GM21717 (cell line): ENCODE data around the gene PPP2R2C.

ENCODE experiments used
- ATAC-seq: cut with Tn5 transposase; IDR thresholded peaks from one replicate; pipeline ENCODE4 v1.9.1; 2021; ENCODE audit warnings: mild to moderate bottlenecking, moderate library complexity; ENCODE audit not compliant: unreplicated experiment

PPP2R2C gene

DNA sequence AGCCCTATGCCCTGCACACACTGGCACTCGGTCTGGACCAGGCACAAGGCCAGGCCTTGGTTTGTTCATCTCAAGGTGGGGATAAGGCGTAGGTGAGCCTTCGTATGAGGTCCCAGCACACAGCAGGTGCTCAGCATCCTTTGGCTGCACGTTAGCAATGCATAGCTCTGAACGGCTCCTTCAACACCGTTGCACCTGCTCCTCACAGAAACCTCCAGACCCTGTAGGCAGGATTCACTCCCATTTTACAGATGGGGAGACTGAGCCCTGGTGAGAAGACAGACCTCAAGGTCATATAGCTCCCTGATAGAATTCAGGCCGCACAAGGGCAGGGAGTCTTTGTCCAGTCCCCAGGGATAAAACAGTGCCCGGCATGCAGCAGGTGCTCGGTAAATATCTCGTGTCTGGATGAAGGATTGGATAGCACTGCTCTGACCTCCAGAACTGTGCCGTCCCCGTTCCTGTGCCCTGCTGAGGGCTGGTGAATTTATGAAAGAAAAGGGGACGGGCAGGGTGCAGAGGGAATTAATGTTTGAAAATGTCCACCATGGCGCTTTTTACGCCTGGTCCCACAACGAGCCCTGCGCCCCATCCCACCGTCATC, 2.4 kb downstream of the PPP2R2C start:
- no peak for ATAC-seq

DNA sequence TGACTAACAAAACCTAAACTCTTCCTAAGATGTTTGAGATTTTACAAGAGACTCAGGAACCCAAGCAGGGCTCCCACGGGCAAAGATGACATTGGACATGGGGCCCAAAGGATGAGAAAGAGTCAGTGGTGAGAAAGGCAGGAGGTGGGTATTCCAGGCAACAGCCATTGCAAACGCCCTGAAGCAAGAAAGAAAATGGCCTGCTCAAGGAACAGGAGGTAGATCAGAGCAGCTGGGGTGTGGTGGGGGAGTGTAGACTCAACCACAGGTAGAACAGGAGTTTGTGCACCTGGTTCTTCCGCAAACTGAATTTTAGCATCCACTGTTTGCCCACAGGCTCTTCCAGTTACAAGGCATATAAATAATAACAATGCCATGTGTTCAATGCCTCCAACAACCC, 3.3 kb downstream of the PPP2R2C start:
- no peak for ATAC-seq

DNA sequence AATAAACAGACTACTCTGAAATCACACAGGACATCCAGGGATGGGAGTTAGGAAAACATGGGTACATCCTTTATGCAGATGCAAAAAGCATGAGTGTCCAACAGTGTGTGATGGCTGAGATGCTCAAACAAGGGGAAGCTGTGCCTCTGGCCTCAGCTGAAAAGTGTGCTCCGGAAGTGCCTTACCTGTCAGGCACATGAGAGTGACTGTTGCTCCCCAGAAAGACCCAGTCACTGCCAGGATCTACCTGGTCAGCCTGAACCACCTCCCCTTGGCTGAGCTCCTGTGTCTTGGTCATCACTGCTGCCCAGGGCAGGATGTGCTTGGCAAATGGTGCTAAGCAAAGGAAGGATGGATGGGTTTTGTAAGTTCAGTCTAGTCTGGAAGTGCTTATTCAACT, 4.0 kb downstream of the PPP2R2C start:
- ATAC-seq = no peak

DNA sequence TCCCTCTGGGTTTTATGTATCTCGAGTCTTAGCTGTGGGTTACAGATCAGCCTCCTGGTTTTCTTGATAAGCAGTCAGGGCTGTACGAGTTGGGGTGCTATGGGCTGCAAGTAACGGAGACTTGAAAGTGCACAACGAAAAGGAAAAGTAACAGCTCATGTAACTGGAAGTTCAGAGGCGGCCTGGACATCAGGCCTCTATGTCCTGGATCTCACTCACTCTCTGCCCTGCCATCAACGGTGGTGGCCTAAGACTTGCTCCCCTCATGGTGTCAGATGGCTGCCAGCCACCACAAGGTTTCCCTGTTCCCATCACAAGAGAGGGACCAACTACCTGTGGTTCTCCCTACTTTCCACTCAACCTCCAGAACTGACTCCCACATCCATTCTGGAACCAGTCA, 4.8 kb downstream of the PPP2R2C start:
- no peak for ATAC-seq

DNA sequence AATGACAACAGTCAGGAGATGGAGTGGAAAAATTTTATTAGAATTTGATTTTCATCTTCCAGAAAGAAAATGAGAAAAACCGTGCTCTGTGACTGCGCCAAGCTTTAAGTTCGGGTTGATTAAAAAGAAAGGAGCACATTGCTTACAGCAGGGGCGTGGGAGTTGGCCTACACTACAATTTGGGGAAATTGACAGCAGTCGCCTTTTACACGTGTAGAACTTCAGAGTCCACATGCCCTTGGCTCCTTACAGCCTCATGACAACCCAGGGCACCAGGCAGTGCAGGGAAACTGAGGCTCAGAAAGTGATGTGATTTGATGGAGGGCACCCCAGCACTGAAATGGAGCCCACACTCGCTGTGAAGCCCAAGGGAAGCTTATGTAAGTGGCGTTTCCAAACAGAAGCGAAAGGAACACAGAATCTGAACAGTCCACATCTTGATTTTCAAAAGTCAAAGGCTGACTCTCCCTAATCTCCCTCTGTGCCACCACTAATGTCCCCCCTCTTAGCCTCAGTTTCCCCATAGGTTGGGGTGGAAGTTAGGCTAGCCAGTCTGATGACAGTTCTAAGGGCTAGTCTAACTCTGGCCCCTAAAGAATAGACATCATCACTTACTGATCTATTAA, 5.5 kb downstream of the PPP2R2C start:
- ATAC-seq = no peak

DNA sequence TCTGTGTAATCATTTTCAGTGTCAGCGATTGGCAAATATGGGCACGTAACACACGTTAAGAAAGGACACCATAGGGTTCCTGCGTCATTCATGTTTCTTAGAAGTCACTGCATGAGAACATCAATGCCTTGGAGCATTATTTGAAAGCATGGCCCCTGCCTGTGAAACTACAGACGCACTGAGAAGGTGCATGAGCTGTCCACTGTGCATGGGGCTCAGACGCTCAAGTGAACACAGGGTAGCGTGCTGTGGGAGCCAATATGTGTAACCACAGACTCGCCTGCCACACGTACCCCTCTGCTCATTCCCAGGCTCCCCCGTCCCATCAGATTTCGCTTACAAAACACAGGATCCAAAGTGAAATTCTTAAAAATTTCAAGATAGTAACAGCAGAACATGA, 6.5 kb downstream of the PPP2R2C start:
- no peak for ATAC-seq

DNA sequence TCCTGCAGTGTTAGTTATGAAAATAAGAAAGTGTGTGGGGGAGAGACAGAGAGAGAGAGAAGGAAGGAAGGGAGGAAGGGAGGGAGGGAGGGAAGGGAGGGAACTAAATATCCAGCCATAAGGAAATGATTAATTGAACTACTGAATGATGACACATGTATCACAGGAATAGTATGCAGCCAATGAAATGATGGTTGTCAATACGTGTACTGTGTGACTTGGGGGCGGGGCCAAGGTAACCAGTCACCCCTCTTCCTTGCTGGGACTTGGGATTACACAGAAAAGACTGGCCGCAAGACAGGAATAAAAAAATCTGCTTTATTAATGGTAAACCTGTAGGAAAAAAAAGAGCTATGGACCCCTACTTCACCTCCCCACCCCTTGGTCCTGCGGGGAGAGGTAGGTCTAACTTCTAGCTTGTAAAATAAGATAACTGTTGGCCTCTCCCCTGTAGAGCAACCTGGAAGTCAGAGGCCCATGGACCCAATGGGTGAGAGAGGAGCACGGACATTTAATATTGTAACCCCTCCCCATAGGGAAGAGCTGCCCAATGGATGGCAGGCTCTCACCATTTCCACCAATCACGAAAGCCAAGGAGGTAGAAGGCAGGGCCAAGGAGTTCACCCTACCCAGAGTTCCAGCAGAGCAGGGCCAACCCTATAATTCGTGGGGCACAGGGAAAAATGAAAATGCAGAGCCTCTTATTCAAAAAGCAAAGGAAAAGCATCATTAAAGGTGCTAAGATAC, 7.4 kb downstream of the PPP2R2C start:
- ATAC-seq = no peak

DNA sequence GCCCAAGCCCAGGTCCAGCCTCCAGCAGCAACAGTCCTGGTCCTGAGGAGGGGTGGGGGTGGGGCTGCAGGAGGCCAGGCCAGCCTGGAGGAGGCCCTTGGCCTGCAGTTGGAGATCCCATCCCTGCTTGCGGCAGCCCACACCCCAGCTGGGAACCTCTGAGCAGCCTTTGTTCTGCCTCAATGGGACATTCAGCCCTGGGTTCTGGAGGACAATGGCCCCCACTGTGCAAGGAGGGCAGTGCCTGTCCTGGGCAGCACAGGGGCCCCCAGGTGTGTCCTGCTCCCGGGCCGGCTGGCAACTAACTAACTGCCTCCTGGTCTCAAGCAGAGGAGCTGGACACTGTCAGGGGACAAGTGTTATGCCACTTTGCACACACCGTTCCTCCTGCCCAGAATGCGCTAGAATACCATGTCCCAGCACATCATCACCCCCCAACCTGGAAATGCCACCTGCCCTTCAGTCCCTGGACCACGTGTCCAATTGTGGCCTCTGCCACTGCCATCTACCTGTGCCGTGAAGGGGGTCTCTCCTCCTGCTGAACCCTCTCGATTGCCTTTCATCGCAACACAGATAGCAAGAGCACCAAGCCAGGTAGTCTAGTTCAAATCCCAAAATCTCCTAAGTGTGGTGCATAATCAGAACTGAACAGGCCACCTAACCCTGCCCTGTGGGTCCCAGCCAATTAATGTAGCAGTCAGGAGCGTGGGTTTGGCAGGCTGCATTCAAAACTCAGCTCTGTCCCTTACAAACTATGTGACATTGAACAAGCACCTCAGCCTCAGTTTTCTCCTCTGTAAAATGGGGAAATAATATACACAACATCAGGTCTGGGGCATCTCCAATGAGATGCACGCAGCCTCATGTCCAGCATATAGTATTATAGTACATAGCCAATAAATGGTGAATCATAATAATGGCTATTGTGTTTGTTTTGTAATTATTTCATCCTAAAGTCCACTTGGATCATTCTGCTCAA, 8.8 kb downstream of the PPP2R2C start:
- no peak for ATAC-seq

DNA sequence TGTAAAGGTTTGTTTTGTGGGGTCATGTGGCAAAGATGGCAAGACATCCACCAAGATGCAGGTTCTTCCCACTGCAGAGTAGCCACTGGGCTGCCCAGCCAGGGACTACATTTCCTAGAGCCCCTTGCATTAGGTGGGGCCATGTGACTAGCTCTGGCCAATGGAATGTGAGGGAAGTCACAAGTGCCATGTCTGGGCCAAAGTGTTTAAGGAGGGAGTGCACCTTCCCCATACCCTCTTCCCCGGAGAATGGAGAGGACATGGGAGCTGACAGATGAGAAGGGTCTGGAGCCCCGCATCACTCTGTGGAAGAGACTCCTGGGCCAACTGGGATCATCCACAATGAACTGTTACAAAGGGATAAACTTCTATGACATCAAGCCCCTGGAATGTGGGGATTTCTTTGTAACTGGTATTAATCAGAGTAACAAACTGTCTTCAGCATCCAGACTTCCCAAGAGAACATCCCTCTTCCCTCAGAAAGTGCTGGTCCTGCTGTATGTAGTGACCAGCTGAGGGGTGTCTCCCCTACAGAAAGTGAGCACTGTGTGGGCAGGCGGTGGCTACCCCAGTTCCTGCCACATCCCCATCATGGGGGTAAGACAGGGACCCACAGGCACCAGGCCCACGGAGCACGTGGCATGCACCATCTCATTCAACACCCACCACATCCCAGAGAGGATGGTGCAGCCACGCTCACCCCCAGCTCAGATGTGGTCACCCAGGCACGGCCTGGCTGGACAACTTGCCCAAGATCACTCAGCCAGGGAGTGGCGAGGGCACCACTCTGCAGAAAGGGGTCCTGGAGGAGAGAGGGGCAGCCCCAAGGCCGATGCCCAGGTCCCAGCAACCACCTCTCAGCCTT, 10.9 kb downstream of the PPP2R2C start:
- ATAC-seq = no peak

DNA sequence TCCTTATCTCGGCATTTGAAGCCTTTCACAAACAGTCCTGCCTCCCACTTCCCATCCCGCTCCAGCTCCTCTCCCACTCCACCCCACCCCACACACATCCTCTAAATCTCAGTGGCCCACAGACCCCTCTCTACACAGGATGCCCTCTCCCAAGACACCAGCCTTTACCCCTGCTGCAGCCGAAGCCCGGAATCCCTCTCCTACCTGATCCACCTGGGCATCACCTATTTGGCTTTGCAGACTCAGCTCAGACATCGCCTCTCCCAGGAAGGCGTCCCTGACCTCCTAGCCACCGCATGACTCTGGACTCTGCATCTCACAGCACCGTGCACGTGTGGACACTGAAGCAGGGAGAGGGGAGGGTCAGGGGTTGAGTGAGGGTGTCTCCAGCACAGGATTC, 11.5 kb downstream of the PPP2R2C start:
- ATAC-seq = no peak

DNA sequence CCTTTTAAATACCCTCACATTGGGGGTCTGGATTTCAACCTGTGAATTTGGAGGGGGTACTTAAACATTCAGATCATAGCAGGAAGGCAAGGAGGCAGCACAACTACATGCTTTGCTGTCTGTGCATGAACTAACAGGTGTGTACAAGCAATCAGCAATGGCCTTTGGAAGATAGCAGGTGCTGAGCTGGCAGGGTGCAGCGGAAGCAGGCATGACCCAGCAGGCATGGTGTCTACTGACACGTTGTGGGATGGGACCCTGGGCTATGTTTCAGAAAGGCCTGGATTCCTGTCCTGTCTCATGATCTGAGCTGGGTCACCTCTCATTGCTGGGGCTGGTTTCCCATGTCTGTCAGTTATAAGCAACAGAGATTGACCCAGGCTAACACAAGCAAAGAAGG, 13.9 kb downstream of the PPP2R2C start:
- no peak for ATAC-seq

DNA sequence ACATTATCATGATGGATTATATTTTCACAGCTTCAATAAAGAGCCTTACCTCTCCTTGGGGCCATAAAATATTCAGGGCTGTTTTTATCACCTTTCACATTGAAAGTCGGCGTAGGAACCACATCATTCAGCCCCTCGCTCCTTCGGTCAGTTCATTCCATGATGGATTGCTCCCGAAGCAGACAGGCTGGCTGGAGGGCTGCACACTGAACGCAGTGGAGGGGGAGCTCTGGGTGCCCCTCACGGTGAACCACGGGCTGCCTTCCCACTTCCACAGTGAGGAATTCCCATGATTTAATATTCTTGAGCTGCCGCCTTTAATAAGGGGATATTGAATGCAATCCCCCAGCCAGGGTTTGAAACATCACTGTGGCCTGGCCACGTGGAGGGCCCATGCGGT, 16.0 kb downstream of the PPP2R2C start:
- ATAC-seq = no peak

DNA sequence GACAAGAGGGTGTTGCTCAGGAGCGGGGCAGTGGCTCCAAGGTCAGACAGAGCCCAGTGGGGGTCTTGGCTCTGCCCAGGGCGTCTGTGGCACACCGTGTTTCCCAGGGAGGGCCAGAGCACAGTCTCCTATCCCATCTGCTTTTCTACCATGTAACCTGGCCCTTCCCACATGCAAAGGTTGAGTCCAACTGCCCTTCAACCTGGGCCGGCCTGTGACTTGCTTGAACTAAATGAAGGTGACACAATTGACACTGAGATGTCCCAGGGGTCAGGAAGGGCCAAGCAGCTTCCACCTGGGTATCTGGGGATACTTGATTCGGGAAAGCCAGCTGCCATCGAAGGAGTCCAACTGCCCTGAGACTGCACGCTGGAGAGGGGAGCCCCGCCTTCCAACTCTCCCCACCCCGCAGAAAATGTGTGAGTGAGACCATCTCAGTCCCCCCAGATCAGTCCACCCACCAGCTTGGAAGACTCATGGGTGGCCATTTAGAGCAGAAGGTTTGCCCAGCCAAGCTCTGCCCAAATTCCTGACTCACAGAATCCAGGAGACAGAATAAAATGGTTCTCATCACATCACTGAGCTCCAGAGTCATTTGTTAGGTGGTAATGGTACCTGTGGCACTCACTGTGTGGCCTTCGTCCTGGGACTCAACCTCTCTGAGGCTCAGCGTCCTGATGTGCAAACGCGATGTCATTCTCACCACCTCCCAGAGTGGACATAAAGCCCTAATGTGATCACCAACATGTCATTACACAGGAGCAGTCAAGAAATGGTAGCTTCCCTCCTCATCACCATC, 18.1 kb downstream of the PPP2R2C start:
- ATAC-seq = no peak

DNA sequence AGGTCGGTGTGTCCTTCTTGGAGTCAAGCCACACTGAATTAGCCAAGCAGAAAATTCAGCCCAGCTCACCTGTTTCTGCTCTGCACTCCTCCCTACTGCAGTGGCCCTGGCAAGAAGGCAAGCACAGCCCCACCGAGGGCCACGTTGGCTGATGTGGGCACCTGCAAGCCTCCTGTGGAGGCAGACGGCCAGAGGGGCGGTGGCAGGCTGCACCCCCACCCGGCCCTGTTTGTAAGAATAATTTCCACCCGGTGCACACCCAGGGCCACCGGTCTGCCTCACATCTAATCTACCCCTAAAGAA, 18.8 kb downstream of the PPP2R2C start:
- no peak for ATAC-seq

DNA sequence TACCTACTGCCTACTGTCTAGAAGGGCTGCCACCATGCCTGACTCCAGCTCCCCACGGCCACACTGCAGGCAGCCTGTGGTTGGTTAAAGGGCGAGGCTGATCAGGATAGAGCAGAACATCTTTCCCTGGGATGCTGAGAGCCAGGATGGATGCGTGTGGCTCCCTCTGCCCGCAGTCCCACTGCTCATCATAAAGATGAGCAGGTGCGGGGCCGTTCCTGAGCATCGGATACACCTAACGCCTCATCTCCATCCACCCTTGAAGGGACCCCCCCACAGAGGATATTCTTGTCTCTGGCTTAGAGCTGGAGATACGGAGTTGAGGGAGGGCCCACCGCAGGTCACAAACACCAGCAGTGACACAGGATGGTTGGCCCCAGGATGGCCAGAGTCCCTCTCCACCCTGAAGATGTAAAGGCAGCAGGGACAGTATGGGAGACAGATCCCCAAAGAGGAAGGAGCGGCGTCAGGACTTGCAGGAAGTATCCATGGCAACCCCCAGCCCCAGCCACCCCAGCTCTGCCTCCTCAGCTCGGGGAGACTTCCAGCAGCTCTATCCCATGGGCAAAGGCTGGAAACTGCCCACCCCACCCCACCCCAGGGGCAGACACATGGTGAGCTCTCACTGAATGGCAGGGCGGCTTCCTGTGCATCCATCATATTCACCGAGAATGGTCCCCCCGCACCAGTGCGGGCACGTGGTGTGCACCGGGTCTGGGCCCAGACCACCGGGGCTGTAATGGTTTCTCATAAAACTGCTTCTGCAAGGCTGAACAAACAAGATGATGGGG, 19.3 kb downstream of the PPP2R2C start:
- ATAC-seq = no peak

DNA sequence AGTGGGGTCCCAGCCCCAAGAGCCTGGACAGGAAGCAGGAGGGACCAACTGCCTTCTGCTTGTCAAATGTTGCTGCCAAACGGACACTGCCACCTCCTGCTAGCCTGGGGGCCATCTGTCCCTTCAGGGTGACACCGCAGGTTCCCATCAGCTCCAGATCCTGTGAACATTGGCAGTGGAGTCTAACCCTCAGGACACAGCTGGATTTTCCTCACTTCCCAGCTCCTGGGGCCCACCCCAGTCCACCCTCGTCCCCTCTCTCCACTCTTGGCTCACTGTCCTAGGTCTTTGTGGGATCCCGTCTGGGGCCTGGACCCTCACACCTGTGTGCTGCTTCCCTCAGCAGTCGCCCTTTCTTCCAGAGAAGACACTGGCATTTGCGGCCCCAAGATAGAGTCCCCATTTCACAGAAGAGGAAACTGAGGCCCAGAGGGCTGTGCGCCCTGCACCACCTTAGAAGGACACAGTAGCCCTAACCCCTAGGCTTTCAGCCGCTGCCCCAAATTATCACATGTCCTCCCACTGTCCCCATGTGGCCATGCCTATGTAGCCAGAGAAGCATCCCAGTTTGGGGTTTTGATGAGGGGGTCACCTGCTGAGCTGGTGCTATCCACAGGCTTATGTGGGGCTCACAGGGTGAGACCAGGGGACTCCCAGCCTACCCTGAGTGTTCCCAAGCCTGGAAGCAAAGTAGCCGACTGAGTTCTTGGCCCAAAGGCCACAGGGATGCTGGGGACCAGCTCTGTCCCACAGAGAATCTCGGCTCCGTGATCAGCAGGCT, 20.1 kb downstream of the PPP2R2C start:
- ATAC-seq = no peak

DNA sequence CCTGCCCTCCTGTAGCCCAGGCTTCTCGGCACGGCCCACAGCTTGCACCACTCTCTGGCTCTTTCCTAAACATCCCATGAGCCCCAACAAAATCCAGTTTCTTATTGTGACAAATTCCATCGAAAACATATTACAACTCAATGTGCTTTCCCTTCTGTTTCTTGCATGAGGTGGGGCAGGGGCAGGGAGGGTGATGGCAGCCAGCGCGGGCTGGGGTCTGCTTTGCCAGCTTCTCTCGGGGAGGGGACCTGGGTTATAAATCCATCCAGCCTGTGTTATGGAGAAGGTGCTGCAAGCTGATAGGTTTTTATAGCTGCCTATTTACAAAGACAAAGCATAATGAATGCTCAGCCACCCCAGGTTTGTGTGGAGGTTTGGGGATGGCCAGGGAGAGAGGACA, 21.1 kb downstream of the PPP2R2C start:
- no peak for ATAC-seq

DNA sequence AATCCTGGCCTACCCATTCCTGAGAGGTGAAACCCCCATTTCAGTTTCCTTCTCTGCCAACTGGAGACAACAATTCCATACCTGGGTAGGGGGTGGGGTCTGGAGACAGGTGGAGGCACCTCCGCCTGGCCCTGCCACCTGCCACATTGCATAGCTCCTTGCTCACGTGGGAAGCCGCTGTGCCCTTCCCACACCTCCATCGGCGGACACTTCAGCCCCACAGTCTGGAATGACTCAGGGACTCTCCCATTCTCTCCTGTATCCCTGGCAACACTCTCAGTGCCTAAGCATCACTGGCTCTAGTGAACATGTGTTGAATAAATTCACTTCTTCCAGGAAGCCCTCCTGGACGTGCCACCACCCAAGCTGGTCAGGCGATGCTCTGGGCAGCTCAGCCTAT, 21.7 kb downstream of the PPP2R2C start:
- ATAC-seq = no peak
